Measurements from ENCODE around the gene IL17RC.
"Not testable (repeated sequence)": the region's sequence is repeated elsewhere in the genome, so short reads cannot be mapped to it uniquely, and the experiment has no call there.

Gene IL17RC

DNA sequence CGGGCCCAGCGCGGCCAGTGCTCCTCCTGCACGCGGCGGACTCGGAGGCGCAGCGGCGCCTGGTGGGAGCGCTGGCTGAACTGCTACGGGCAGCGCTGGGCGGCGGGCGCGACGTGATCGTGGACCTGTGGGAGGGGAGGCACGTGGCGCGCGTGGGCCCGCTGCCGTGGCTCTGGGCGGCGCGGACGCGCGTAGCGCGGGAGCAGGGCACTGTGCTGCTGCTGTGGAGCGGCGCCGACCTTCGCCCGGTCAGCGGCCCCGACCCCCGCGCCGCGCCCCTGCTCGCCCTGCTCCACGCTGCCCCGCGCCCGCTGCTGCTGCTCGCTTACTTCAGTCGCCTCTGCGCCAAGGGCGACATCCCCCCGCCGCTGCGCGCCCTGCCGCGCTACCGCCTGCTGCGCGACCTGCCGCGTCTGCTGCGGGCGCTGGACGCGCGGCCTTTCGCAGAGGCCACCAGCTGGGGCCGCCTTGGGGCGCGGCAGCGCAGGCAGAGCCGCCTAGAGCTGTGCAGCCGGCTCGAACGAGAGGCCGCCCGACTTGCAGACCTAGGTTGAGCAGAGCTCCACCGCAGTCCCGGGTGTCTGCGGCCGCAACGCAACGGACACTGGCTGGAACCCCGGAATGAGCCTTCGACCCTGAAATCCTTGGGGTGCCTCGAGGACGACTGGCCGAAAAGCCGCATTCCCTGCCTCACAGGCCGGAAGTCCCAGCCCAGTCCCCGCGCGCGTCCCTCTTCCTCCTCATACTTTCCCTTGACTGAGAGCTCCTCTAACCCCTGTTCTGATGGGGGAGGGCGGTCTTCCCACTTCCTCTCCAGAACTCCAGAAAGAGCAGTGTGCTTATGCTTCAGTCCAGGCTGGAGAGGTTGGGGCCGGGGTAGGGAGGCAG lies 1.4 kb upstream of the IL17RC start:
- DNase-seq (ENCODE audit: low read depth in 2 of 2) = peak in 1 of 2 donors; percentile 33

DNA sequence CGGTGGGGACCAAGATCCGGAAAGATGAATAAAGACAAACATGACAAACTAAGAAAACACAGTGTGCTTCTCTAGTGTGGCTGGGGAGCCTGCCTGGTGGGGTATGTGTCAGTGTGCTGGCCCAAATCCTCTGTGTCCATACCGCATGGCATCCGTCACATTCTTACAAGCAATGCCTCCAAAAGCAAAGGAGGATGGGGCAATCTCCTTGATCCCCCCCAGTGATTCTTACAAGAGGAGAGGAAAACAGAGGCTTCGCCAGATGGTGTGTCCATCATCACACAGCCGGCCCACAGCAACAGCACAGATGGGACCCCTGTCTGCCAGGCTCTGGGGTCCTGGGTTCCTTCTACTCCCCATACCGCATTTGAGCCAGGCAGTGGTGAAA lies 558 bp upstream of the IL17RC start:
- DNase-seq (ENCODE audit: low read depth in 2 of 2) = no peak

DNA sequence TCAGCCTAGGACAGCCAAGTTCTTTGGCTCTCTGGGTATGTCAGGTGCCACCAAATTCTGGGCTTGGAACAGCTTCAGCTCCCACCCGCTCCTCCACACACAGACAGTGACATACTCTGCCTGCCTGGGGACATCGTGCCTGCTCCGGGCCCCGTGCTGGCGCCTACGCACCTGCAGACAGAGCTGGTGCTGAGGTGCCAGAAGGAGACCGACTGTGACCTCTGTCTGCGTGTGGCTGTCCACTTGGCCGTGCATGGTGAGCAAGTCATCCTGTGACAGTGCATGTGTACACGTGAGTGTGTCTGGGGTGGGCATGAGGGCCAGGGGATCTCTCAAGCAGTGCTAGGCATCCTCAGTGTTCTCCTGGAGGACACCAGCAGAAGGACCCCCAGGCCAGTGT lies 922 bp downstream of the IL17RC start:
- DNase-seq (ENCODE audit: low read depth in 2 of 2) = no peak

DNA sequence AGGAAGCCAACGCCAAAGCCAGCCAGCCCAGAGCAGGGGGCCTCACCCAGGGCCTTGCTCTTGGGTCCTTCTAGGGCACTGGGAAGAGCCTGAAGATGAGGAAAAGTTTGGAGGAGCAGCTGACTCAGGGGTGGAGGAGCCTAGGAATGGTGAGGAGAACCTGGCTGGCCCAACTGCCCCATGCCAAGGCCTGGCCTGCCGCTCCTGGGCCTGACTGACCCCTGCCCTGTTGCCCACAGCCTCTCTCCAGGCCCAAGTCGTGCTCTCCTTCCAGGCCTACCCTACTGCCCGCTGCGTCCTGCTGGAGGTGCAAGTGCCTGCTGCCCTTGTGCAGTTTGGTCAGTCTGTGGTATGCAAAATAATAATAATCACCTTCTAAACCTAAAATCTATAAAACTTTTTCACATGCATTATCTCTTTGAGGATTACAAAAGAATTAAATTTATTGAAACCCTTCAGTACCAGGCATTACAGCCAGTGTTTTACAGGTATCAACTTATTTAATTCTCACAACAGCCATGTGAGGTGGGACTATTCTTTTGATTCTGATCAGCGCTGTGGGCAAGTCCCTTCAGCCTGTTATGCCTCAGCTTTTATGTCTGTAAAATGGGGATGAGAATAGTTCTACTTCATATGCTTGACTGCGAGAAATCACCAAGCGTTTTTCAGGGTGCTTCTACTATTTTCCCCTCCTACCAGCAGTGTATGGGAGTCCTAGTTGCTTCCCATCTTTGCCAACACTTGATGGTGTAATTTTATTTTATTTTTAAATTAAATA lies 1.6 kb downstream of the IL17RC start:
- no peak for DNase-seq (ENCODE audit: low read depth in 2 of 2)

DNA sequence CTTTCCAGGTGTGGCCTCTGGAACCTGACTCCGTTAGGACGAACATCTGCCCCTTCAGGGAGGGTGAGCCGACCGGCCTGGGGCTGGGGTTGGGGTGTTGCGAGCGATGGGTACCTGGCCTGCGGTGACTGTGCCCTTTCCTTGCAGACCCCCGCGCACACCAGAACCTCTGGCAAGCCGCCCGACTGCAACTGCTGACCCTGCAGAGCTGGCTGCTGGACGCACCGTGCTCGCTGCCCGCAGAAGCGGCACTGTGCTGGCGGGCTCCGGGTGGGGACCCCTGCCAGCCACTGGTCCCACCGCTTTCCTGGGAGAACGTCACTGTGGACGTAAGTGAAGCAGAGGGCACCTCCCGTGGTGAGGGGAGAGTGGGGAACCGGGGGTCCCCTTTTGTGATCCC lies 11.3 kb downstream of the IL17RC start:
- DNase-seq (ENCODE audit: low read depth in 2 of 2) = no peak

DNA sequence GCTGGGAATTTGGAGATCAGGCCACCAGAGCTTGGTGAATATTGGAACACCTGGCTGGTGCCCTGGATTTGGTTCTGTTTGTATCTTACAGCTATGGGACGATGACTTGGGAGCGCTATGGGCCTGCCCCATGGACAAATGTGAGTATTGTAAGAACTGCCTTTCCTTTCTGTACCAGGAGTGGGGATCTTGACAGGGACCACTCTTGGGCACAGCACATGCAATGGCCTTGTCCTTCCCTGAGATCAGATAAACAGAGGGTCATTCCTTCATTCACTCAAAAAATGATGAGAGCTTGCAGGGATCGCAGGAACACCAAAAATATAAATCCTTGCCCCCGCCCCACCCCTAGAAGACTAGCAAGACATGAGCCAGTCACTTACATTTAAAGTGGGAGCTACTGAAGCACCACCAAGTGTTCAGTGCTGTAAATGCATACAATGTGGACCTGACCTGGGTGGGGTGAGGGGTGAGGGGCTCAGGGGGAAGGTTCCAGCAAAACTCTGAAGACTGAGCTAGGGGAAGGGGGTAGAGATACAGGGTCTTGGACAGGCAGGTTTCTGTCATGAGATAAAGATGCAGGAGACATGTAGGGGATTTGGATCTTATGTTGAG lies 14.0 kb downstream of the IL17RC start:
- no peak for DNase-seq (ENCODE audit: low read depth in 2 of 2)

DNA sequence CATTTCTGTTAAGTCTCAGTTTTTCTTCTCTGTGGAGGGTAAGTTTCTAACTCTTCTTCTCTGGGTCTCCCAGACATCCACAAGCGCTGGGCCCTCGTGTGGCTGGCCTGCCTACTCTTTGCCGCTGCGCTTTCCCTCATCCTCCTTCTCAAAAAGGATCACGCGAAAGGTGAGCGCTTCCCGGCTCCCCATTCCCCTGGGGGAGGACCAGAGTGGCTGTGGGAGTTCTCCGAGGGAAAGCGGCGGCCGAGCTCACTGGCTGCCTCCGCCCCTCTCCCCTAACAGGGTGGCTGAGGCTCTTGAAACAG lies 15.6 kb downstream of the IL17RC start:
- no peak for DNase-seq (ENCODE audit: low read depth in 2 of 2)

DNA sequence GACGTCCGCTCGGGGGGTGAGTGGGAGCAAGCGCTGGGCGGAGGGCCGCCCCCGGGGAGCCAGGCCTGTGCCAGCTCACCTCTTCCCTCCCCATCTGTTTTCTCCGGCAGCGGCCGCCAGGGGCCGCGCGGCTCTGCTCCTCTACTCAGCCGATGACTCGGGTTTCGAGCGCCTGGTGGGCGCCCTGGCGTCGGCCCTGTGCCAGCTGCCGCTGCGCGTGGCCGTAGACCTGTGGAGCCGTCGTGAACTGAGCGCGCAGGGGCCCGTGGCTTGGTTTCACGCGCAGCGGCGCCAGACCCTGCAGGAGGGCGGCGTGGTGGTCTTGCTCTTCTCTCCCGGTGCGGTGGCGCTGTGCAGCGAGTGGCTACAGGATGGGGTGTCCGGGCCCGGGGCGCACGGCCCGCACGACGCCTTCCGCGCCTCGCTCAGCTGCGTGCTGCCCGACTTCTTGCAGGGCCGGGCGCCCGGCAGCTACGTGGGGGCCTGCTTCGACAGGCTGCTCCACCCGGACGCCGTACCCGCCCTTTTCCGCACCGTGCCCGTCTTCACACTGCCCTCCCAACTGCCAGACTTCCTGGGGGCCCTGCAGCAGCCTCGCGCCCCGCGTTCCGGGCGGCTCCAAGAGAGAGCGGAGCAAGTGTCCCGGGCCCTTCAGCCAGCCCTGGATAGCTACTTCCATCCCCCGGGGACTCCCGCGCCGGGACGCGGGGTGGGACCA lies 16.1 kb downstream of the IL17RC start:
- DNase-seq (ENCODE audit: low read depth in 2 of 2) = peak; percentile 84 to 88

DNA sequence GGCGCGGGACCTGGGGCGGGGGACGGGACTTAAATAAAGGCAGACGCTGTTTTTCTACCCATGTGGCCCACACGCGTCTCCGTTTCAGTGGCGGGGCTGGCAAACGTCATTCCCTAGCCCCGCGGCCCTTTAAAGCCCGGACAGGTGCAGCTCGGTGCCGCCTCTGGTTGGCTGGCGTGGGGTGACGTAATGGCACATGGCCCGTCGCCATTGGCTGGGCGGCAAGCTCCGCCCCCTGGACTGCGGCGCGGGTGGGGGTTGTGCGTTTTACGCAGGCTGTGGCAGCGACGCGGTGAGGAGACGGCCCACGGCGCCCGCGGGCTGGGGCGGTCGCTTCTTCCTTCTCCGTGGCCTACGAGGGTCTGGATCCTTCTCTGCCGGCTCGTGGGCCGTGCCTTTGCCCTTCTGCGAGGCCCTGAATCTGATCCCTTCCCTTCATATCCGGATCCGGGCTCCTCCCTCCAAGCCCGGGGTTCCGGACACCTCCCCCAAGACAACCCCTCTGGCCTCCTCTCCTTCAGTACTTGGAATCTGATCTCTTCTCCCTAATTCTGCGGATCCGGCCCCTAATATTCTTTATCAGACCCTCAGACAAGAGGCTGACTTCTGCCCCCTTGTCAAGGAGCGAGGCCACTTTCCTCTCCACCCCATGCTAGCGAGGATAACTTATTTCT lies 16.8 kb downstream of the IL17RC start, which contains the start of gene CRELD1:
Gene CRELD1, plus strand, starts transcription at position 274 of the 674 bp plus-strand sequence. CDS start 605 bp downstream, outside the sequence.
- DNase-seq (ENCODE audit: low read depth in 2 of 2) = peak; percentile 95 to 97

DNA sequence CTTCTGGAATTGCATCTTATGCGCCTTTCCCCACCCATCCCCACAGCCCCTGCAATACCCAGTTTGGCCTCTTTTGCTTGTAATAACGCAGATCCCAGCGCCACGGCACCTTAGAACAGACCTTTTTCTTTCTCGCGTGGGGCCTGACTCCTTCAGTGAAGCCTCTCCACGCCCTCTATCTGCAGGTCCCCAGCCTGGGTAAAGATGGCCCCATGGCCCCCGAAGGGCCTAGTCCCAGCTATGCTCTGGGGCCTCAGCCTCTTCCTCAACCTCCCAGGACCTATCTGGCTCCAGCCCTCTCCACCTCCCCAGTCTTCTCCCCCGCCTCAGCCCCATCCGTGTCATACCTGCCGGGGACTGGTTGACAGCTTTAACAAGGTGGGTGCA lies 17.3 kb downstream of the IL17RC start:
- no peak for DNase-seq (ENCODE audit: low read depth in 2 of 2)

DNA sequence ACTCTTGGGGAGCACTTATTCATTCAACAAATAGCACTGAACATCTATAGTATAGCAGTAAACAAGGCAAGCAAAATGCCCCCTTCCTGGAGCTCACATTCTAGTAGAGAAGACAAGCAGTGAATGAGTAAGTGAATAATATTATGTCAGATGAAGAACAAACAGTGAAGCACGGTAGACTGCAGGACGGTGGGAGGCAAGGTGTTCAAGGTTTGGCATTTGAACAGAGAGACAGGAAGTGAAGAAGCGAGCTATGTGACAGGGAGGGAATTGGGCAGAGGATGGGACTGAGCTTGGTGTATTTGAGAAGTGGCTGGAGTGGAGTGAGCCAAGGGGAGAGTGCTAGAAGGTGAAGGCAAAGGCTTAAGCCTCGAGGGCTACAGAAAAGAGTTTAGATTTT lies 18.1 kb downstream of the IL17RC start:
- DNase-seq (ENCODE audit: low read depth in 2 of 2) = no peak

DNA sequence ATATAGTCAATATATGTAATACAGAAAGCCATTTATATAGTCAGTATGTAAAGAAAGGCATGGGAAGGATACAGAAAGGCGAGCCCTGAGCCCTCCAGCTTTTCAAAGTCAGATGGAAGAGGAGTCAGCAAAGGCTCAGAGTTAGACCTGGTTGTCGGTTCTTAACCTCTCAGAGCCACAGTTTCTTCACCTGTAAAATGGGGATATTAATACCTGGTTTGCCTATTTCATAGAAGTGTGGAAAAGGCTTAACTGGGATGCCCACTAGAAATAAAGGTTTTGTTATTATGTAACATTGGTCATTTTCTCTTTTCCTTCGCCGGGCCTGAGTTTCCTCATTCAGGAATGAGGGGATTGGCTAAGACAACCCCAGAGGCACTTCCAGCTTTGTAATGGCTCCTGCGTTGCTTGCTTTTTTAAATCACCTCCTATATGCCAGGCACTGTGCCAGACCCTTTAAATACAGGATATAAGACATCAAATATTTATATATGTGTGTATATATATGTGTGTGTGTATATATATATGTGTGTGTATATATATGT lies 19.1 kb downstream of the IL17RC start:
- DNase-seq (ENCODE audit: low read depth in 2 of 2) = no peak

DNA sequence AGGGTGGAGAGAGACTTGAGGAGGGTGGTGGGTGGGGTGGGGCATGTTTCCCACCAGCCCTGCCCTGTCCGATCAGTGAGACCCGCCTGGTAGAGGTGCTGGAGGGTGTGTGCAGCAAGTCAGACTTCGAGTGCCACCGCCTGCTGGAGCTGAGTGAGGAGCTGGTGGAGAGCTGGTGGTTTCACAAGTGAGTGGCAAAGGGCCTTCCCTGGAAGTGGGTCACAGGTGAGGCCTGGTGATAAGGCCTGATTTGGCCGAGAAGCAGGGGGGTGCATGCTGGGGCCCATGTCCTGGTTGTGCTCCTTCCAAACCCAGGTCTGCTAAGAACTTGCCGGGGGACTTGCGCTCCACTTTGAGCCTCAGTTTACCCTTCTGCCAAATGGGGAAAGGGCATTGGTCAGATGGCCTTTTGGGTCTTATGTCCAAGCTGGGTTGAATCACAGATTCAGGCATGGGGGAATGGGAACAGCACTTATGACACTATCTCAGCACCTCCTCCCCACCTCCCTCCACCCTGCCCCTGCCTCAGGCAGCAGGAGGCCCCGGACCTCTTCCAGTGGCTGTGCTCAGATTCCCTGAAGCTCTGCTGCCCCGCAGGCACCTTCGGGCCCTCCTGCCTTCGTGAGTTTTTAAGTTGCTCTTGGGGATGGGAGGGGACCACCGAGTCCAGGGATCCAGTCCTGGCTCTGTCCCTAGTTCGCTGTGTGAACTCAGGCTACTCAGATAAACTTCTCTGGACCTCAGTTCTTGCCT lies 20.8 kb downstream of the IL17RC start:
- no peak for DNase-seq (ENCODE audit: low read depth in 2 of 2)

DNA sequence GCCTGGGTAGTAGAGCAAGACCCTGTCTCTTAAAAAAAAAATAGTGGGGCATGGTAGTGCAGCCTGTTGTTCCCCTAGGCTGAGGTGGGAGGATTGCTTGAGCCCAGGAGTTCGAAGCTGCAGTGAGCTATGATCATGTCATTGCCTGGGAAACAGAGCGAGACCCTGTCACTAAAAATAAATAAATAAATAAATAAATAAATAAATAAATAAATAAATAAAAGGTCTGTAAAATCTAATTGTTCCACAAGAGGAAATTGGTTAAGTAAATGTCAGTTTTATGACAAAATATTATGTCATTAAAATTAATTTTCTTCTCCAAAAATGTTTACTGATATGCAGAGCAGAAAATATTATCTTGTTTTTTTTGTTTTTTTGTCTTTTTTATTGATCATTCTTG lies 22.1 kb downstream of the IL17RC start:
- DNase-seq (ENCODE audit: low read depth in 2 of 2) = no peak

DNA sequence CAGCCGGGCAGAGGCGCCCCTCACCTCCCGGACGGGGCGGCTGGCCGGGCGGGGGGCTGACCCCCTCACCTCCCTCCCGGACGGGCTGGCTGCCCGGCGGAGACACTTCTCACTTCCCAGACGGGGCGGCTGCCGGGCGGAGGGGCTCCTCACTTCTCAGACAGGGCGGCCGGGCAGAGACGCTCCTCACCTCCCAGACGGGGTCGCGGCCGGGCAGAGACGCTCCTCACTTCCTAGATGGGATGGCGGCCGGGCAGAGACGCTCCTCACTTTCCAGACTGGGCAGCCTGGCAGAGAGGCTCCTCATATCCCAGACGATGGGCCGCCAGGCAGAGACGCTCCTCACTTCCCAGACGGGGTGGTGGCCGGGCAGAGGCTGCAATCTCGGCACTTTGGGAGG lies 23.0 kb downstream of the IL17RC start:
- not testable (repeated sequence) for DNase-seq (ENCODE audit: low read depth in 2 of 2)

DNA sequence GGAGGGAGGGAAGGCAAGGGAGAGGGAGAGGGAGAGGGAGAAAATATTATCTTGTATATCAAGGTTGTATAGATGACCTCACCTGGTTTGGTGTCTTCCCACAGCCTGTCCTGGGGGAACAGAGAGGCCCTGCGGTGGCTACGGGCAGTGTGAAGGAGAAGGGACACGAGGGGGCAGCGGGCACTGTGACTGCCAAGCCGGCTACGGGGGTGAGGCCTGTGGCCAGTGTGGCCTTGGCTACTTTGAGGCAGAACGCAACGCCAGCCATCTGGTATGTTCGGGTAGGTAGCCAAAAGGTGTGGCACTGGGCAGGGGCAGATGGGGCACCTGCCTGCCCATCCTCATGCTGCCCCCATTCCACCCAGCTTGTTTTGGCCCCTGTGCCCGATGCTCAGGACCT lies 23.8 kb downstream of the IL17RC start:
- no peak for DNase-seq (ENCODE audit: low read depth in 2 of 2)

DNA sequence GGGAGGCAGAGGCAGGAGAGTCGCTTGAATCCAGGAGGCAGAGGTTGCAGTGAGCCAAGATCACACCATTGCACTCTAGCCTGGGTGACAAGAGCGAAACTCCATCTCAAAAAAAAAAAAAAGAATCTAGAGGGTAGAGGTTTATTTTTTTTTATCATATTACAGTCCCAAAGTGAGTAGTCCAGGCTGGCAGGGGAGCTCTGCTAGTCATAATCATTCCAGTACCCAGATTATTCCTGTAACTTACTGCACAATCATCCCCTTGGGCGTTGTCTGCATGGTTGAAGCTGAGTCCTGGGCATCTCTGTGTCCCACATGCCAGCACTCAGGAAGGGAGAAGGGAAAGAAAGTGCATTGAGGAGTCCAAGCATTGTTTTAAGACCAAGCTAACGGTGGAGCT lies 25.3 kb downstream of the IL17RC start:
- no peak for DNase-seq (ENCODE audit: low read depth in 2 of 2)

DNA sequence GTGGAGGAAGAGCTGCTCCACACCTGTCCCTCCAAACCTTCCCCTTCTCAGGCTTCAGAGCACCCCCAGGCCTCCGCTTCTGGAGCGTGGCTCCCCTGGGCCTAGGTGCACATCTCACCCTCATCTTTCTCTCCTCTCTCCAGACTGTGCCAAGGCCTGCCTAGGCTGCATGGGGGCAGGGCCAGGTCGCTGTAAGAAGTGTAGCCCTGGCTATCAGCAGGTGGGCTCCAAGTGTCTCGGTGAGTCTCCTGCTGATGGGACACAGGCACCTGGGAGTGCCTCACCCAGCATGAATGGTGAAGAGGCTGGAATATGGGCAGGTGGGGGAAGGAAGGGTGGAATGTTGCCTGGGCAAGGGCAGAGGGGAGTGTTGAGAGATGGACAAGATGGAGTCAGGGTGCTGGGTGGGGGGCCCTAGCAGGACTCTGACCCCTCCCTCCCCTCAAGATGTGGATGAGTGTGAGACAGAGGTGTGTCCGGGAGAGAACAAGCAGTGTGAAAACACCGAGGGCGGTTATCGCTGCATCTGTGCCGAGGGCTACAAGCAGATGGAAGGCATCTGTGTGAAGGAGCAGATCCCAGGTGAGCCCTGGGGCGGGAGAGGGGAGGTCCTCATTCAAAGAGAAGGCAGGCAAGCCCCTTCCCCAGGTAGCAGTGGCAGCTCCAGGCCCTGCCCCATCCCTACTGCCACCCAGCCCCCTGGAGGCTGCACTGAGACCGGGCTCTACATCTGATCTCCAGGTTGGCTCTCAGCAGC lies 26.2 kb downstream of the IL17RC start:
- no peak for DNase-seq (ENCODE audit: low read depth in 2 of 2)

DNA sequence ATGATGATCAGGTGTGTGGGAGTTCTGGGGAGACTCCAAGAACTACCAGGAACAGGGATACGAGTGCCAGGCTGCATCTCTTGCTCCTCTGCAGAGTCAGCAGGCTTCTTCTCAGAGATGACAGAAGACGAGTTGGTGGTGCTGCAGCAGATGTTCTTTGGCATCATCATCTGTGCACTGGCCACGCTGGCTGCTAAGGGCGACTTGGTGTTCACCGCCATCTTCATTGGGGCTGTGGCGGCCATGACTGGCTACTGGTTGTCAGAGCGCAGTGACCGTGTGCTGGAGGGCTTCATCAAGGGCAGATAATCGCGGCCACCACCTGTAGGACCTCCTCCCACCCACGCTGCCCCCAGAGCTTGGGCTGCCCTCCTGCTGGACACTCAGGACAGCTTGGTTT lies 27.4 kb downstream of the IL17RC start:
- DNase-seq (ENCODE audit: low read depth in 2 of 2) = no peak

DNA sequence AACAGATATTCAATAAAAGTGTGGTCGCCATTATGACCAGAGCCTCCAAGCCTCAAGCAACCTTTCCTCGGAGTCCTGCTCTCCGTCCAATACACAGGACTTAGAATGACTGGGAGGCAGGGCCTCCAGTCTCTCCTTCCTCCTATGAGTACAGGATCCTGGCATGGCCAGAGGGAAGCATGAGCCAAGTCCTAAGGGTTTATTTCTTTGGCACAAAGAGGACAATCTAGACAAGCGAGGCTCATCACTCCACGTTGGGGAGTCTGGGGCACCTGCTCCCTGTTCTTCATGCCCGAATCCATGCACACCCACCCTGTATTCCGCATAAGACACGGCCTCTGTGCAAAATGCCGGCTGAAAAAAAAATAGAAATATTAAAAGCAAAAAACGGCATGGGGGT lies 28.5 kb downstream of the IL17RC start:
- no peak for DNase-seq (ENCODE audit: low read depth in 2 of 2)

Data from stimulated activated CD4-positive, alpha-beta T cell treated with anti-CD3 and anti-CD28 coated beads, Interleukin-1b, Interleukin-23, amount 100 ng/mL, for 4 hours (primary cell).